Skeletal muscle cell (primary cell): ENCODE data around the gene OR52N5.

ENCODE experiments used
- DNase-seq: peaks from one replicate; pipeline ENCODE4 v3.0.0-alpha.2; 2010; ENCODE audit warnings: low read depth
- H3K4me3 ChIP-seq: 2 replicates; pipeline ENCODE4 v1.5.1; 2011; ENCODE audit warnings: low read depth, mild to moderate bottlenecking, control low read depth, low read length, moderate library complexity

OR52N5 gene

GRCh38 chr11:5783255-5783654 is at the start of gene OR52N5:
OR52N5 (minus strand) TSS chr11:5783355; CDS start chr11:5778634, 4,721 bp downstream.
- no peak for DNase-seq
- no peak within 1 kb of the TSS for H3K4me3 ChIP-seq

GRCh38 chr11:5831196-5831829 is 48.2 kb upstream of the OR52N5 start:
- H3K4me3 ChIP-seq = no peak overlapping the region
- DNase-seq = no peak

- H3K4me3 ChIP-seq = no peak overlapping the region
These were observed 35.2 kb upstream of the OR52N5 start for GRCh38 chr11:5818245-5818886.

GRCh38 chr11:5815534-5815933 is 32.4 kb upstream of the OR52N5 start:
- H3K4me3 ChIP-seq = no peak overlapping the region
- DNase-seq = no peak

More at GRCh38 chr11:5818245-5818886, 35.2 kb upstream of the OR52N5 start:
- no peak for DNase-seq

- H3K4me3 ChIP-seq = no peak overlapping the region
These were observed 27.0 kb upstream of the OR52N5 start for GRCh38 chr11:5809905-5810795.

GRCh38 chr11:5809122-5809519 is 26.0 kb upstream of the OR52N5 start:
- no peak for DNase-seq
- H3K4me3 ChIP-seq = peak overlapping the region; percentile 59

More at GRCh38 chr11:5809905-5810795, 27.0 kb upstream of the OR52N5 start:
- no peak for DNase-seq

- peak within 1 kb of the TSS; percentile 59 for H3K4me3 ChIP-seq
- DNase-seq = peak; percentile 15
These were observed 25.5 kb upstream of the OR52N5 start, which contains the start of gene OR52N2 for GRCh38 chr11:5808500-5809121. OR52N2 (plus strand) TSS chr11:5808924; CDS start chr11:5820336, 11,412 bp downstream.

GRCh38 chr11:5807580-5807979 is 24.4 kb upstream of the OR52N5 start:
- DNase-seq = no peak
- no peak overlapping the region for H3K4me3 ChIP-seq

GRCh38 chr11:5803982-5804381 is 20.8 kb upstream of the OR52N5 start:
- no peak for DNase-seq
- no peak overlapping the region for H3K4me3 ChIP-seq

GRCh38 chr11:5796541-5796940 is 13.4 kb upstream of the OR52N5 start:
- no peak for DNase-seq
- no peak overlapping the region for H3K4me3 ChIP-seq

GRCh38 chr11:5791165-5791564 is 8.0 kb upstream of the OR52N5 start, which contains the start of gene OR52N1:
OR52N1 (minus strand) TSS chr11:5791265; CDS start chr11:5788816, 2,449 bp downstream.
- H3K4me3 ChIP-seq = no peak within 1 kb of the TSS
- no peak for DNase-seq

GRCh38 chr11:5767056-5767455 is 16.1 kb downstream of the OR52N5 start:
- no peak overlapping the region for H3K4me3 ChIP-seq
- no peak for DNase-seq

GRCh38 chr11:5753943-5754342 is 29.2 kb downstream of the OR52N5 start, which contains the start of gene OR52N4:
OR52N4 (plus strand) TSS chr11:5754243; CDS start chr11:5754741, 498 bp downstream.
- no peak within 1 kb of the TSS for H3K4me3 ChIP-seq
- no peak for DNase-seq

- H3K4me3 ChIP-seq = no peak overlapping the region
These were observed 33.3 kb downstream of the OR52N5 start for GRCh38 chr11:5749836-5750235.

GRCh38 chr11:5746614-5747013 is 36.5 kb downstream of the OR52N5 start:
- no peak for DNase-seq
- H3K4me3 ChIP-seq = no peak overlapping the region

More at GRCh38 chr11:5749836-5750235, 33.3 kb downstream of the OR52N5 start:
- no peak for DNase-seq

- DNase-seq = no peak
- H3K4me3 ChIP-seq = no peak overlapping the region
These were observed 44.7 kb downstream of the OR52N5 start for GRCh38 chr11:5738431-5738830.

- no peak overlapping the region for H3K4me3 ChIP-seq
- no peak for DNase-seq
These were observed 45.3 kb downstream of the OR52N5 start for GRCh38 chr11:5737670-5738392.

GRCh38 chr11:5737091-5737490 is 46.1 kb downstream of the OR52N5 start:
- H3K4me3 ChIP-seq = no peak overlapping the region
- peak; percentile 78 for DNase-seq

- H3K4me3 ChIP-seq = no peak within 1 kb of the TSS
- DNase-seq = no peak
These were observed 46.8 kb downstream of the OR52N5 start, which contains the start of gene OR56B1 for GRCh38 chr11:5736396-5736795. OR56B1 (plus strand) TSS chr11:5736448; CDS start chr11:5736517, 69 bp downstream.
